WTC11 (cell line): ENCODE data around the gene NFATC3.

ENCODE experiments used
- CTCF ChIP-seq: fragments of 200-600 bp; IDR thresholded peaks from 2 replicates; pipeline ENCODE4 v1.8.0; 2022; ENCODE audit warnings: antibody characterized with exemption
- FOXK1 ChIP-seq: sonication (generic); formaldehyde crosslinking; IDR thresholded peaks from 2 replicates; pipeline ENCODE4 v1.8.0; 2022; ENCODE audit warnings: mild to moderate bottlenecking, moderate library complexity, missing genetic modification reagents
- IRF1 ChIP-seq: sonication (generic); formaldehyde crosslinking; IDR thresholded peaks from 2 replicates; pipeline ENCODE4 v1.8.0; 2023; ENCODE audit warnings: missing genetic modification reagents
- ZNF396 ChIP-seq: fragments of 250-450 bp; sonication (Bioruptor Pico); IDR thresholded peaks from 2 replicates; pipeline ENCODE4 v1.8.0; 2021; ENCODE audit warnings: mild to moderate bottlenecking, moderate library complexity, borderline replicate concordance

GRCh38 chr16:68273459-68273858 is 188.3 kb downstream of the NFATC3 start:
- TF ChIP-seq ZNF396 (CRISPR knock-in tag): no peak
- TF ChIP-seq CTCF: no peak
- TF ChIP-seq IRF1 (CRISPR knock-in tag): no peak
- no peak for TF ChIP-seq FOXK1 (CRISPR knock-in tag)
